GM21360 (cell line): ENCODE results near the gene PCGF1.
"Not testable (repeated sequence)": the region's sequence is repeated elsewhere in the genome, so short reads cannot be mapped to it uniquely, and the experiment has no call there.

Source experiments
- ATAC-seq: cut with Tn5 transposase; IDR thresholded peaks from one replicate; pipeline ENCODE4 v1.9.1; 2021; ENCODE audit warnings: mild to moderate bottlenecking, moderate library complexity; ENCODE audit not compliant: unreplicated experiment

Gene PCGF1

DNA sequence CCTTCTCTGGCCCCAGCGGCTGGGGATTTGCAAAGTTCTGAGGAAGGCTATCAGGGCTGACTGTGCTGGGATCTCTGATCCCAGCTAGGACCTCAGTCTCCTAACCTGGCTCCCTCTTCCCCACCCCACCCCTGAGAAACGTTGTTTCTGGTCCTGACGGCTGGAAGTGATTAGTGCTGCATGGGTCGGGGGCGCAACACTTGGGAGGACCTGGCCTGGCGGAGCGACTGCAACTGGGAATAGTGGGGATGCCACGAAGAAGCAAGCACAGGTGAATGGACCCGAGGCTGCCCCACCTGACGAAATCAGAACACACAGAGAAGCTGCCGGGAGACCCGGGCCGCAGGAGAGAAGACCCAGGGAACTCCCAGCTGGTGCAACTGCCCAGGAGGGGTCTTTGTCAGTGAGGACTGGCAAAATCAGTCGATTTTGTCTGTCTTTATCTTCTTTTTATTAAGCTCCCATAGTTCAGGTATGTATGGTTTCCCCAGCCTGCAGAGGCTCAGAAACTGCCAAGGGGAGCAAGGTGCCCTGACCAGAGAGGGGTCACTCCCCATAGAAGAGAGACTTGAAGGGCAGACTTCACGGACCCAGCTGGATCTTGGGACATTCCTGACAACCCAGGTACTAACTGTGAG is 7.4 kb downstream of the PCGF1 start:
- ATAC-seq: no peak

DNA sequence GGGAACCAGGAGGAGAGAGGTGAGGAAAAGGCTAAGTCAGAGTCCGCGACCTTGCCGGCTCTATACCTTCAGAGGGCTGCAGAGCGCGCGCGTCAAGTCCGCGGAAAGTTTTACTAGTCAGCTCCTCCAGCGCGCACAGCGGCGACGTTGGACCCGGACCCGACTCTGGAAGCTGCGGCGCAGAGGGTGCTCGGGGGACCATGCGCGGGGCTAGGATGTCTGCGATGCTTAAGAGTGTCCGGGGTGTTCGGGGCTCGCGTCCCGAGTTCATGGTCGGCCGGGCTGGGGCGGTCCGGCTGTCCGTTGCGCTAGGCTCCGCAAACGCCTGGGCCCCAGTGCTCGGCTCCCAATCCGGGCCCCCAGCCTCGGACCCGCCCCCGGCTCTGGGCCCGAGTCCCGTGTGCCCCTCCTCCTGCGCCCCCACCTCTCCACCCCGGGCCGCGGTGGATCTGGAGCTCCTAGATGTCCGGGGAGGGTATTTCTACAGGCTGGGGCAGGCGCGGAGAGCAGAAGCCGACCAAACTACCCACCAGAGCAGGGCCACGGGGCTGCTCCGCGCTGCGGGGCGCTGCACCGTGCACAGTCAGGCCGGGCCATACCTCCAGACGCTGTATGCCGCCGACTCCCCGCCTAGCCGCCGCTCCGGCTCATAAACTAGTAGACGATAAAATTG is 8.1 kb downstream of the PCGF1 start, which contains the start of gene LBX2:
TSS of gene LBX2 (minus strand) at position 337 of the 673 bp plus-strand sequence. CDS start at position 271, 66 bp downstream.
- ATAC-seq: no peak

DNA sequence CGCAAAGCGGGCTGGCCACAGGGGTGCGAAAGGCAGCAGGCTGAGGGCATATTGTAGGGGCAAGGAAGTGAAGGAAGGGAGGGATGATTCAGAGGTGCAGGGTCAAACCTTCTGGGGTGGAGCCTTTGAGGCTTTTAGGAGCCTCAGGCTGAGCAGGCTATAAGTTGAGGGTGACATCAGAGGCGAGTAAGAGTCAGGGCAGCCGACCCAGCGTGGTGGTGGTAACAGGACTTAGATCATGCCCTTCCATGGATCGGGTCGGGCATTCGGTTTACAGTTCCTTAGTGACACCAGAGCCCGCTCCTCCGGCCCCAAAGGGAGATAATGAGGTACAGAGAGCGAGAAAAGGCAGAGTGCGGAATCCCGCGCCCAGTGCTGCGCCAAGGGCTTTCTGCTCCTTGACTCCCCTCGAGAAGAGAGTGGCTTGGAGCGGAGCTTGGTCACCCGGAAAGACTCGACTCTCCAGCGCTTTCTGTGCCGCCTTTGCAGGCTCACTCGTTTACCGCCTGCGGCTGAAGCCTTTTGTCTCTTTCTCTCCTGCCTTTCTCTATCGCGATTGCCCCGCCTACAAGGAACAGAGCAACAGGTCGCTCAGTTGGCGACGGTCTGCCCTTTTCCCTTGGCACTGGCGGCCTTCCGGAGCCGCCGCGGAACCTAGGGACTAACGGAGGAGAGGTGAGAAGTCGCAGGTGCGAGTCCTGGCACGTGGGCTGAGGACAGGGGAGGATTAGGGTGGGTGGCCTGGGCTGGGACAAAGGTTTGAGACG is 8.8 kb downstream of the PCGF1 start:
- ATAC-seq: no peak

DNA sequence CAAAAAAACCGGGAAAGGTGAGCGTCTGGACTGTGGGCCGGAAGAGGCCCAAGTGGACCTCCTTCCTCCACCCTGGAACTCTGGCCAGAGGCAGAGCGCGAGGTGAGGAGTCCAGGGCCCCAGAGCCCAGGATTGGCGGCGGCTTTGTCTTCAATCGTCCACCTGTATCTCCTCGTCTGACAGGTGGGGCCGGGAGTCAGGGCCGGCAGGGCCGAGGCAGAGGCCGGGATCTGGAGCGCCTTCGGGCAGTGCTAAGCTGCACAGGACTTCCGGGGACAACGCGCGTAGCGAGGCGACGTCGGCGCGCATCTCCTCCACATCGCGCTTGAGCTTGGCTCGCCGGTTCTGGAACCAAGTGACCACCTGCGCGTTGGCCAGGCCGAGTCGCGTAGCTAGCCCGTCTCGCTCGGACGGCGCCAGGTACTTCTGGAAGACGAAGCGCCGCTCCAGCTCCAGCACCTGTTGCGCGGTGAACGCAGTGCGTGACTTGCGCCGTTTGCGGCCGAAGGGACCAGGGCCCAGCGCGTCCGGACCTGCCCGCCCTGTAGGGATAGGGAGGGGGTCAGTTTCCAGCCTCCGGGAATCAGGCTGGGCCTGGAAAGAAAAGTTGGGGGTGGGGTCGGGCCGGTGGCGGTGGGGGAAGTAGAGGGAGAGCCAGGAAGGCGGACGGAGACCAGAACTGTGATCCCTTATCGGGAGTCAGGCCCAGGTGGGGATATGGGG is 9.6 kb downstream of the PCGF1 start:
- ATAC-seq: no peak

DNA sequence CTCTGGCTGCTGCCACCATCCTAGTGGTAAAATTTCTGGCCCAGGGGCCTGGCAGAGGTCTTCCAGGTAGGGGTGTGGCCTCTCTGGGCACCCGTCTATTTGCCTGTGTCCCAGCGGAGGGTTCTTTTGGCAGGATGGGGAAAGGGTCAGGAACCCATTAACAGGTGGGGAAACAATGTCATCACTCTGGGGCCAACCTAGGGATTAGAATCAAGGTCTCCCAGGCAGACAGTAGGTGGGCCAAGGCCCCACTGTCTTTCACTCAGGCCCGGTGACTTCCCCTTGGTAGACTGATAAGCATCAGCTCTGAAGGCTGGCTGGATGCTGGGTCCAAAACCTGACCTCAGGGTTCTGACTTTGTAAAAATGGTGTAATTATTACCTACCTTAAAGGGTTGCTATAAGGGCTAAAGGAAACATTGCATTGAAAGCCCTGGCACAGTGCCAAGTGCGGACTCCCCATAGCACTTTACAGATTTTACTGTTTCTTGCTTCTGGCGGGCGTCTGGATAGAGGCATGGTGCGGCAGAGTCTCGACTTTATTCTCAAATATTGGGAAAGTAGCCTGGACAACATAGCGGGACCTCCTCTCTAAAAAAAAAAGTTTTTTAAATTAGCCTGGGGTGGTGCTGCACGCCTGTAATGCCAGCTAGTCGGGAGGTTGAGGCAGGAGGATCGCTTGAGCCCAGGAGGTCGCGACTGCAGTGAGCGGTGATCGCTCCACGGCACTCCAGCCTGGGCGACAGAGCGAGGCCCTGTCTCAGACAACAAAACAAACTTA is 10.3 kb downstream of the PCGF1 start:
- no peak for ATAC-seq

DNA sequence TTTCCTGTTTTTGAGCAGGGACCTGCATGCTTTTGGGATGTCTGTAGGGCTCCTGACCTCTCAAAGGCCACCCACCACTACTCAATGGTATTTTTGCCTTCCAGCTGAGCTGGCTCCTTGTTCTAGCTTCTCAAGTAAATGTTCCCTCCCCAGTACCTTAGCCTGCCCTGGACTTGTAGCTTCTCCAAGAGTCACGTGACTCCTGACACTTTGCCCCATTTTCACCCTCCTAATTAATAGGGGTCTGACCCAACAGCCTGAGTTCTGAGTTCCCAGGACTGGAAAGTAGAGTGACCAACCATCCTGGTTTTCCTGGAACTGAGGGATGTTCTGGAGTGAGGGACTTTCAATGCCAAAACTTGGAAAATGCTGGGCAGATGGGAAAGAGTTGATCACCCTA is 12.1 kb downstream of the PCGF1 start:
- no peak for ATAC-seq

DNA sequence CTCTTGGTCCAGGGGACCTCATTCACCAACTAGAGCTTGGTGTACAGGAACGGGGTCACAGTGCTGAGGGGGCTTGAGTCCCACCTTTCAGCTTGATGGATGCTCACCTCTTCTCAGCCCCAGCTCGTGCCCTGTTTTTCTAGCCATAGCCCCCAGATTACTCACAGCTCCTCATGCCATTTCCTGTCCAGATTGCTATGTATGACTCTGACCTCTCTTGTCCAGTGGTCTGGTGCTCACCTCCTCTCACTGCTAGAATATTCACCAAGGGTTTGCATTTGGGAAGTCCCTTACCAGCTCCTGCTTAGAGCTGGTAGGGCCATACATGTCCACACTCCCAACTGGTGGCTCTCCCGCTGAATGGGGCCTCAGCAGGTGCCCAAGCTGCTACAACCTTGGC is 13.9 kb downstream of the PCGF1 start:
- ATAC-seq: no peak

DNA sequence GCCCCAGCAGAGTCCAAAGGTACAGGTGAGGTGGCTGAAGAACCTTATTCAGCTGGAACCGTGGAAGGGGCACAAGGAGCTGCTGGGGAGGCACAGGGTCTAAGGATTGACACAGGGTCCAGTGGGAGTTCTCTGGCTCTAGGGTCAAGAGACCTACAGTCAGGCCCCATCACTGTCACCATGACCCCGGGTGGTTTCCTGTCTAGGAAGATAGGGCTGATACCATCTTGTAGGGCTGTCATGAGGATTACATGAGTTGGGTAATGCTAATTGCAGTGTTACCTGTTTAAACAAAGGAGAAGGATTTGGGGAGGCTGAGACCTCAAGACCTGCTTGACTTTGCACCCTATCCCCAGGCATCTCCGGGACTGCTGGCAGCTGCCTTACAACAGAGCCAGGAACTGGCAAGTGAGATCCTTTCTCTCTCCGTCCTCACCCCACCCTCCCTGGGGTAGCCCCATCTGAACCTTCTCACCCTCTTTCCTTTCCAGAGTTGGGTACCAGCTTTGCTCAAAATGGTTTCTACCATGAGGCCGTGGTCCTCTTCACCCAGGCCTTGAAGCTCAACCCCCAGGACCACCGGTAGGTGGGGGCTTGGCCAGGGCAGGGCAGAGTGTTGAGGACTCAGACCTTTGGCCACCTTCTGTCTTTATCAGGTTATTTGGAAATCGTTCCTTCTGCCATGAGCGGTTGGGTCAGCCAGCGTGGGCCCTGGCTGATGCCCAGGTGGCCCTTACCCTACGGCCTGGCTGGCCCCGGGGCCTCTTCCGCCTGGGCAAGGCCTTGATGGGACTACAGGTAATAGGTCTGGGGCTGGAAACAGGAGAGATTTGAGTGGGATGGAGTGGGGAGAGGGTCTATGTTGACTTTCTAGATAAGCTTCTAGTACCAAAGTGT is 15.6 kb downstream of the PCGF1 start:
- no peak for ATAC-seq

DNA sequence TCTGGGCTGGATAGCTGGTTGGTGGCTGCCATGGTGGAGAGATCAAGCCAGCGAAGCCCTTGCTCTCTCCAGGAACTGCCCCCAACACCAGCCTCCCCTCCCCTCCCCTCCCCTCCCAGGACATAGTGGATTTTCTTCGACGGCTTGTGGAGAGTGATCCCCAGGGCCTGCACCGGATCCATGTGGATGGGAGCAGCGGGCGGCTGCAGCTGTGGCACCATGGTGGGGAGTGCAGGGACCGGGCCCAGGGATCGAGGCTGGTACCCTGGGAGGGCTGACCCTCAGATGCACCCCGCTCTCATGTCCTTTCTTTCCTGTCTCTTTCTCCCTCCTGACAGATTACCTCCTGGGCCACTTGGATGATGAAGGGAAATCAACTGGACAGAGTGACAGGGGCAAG is 17.6 kb downstream of the PCGF1 start:
- no peak for ATAC-seq

DNA sequence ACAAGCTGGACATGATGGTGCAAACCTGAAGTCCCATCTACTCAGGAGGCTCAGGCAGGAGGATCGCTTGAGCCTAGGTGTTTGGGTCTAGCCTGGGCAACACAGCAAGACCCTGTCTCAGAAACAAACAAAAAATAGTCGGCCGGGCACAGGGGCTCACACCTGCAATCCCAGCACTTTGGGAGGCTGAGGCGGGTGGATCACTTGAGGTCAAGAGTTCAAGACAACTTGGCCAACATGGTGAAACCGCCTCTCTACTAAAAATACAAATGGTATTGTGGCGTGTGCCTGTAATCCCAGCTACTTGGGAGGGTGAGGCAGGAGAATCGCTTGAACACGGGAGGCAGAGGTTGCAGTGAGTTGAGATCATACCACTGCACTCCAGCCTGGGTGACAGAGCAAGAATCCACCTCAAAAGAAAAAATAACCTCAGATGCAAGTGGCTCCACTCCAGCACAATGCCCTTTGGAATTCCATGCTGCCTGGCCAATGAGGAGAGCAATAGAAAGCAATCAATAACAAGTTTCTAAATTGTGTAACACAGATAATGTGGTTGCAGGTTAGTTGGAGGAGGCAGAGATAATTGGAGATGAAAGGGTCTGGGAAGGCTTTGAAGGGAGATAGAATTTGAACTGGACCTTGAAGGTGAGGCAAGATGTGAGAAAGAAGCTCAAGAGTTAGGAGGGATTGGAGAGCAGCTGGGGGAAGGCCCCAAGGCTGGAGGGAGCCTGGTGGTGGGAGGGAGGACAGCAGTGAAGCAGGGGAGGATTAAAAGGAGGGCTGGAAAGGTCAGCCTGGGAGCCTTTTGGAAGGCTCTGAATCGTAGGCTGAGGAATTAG is 18.6 kb downstream of the PCGF1 start:
- ATAC-seq: no peak

DNA sequence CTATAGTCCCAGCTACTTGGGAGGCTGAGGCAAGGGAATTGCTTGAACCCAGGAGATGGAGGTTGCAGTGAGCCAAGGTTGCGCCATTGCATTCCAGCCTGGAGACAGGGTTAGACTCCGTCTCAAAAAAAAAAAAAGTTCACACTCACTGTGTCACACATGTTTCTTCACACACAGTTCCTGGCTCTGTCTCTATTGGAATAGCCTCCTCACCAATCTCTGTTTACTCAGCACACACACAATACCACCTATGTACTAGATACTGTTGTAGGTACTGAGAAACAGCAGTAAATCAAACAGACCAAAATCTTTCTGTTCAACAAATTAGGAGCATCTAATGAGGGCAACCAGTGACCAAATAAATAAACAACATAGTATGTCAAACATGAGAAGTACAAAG is 21.4 kb downstream of the PCGF1 start:
- ATAC-seq: no peak

DNA sequence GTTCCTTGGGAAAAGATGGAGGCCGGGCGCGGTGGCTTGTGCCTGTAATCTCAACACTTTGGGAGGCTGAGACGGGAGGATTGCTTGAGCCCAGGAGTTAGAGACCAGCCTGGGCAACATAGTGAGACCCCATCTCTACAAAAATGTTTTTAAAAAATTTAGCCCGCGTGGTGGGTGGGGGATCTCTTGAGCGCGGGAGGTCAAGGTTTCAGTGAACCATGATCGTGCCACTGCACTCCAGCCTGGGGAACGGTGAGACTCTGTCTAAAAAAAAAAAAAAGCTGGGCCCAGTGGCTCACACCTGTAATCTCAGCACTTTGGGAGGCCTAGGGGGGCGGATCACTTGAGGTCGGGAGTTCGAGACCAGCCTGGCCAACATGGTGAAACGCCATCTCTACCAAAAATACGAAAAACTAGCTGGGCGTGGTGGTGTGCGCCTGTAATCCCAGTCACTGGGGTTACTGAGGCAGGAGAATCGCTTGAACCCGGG is 23.8 kb downstream of the PCGF1 start:
- not testable (repeated sequence) for ATAC-seq

DNA sequence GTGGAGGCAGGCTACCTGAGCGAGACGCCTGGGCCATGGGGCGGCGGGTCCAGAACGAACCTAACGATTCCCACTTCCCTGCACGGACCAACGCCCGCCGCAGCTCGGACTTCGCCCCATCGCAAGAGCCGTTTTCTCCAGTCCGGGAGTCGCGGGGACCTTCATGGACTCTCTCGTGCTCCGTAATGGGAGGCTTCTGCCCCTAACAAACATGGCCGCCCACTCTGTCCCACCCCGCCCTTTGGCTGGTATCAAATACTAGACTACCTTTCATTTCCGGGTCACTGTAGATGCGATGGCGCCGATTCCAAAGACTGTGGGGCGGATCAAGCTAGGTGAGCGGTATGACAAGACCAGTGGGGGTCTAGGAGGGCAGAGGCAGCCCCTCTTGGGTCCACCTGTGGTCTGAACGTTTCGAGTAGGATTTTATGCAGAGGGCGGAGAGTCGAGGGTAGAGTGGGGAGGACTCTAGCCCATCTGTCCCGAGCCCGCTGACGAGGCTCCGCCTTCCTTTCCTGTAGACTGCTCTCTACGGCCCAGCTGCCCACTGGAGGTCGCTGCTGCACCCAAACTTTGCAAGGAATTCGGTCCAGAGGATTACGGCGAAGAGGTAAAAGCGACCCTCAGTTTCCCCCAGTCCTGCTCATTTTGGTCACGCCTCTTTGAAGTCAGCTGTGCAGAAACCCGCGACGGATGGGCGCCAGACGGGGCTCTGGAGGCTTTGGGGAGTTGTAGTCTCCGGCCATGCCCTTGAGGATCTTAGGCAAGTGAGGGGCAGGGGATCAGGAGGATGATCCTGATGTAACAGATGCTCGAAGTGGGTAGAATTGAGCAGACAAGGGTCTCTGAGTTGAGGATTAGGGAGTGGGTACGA is 24.5 kb downstream of the PCGF1 start, which contains the start of the genes CCDC142 and TTC31:
TSS of gene CCDC142 (minus strand) at position 198 of the 874 bp plus-strand sequence. CDS start at position 37, 161 bp downstream.
TSS of gene TTC31 (plus strand) at position 281 of the 874 bp plus-strand sequence. CDS start at position 296, 15 bp downstream.
- ATAC-seq: peak; percentile 79

DNA sequence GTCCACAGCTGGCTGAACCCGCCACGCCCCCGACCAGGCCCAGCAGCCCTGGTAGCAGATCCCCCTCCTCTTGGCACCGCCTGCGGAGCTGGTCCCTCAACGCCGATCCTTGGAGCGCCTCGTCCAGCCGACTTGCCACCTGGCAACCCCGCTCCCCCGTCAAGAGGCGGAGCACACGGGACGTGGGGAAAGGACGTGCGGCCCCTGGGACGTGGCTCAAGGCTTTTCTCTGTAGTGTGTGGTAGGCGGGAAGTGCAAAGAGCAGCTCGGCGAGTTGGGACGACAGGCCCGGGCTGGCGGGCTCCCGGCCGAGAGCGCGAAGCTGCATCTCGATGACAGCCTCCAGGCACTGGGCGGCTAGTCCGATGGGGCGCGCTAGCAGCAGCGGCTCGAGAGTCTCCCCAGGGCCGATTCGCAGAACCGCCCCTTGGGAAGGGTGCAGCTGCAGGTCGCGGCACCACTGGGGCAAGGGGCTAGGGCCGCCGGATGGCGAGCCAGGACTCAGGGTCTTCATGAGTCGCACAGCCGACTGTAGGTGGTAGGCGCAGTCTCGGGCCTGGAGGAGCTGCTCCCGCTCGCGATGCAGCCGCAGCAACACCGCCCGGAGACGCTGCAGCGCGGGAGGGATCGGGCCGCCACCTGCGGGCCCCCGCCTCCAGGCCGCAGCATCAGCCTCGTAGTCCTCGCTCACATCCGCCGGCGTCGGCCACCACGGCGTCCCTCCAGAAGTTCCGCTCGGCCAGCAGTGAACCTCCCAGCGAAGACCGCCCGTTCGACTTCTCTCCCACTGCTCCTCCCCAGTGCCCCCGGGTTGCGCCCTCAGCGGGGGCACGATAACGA is 25.3 kb downstream of the PCGF1 start:
- peak; percentile 32 for ATAC-seq

DNA sequence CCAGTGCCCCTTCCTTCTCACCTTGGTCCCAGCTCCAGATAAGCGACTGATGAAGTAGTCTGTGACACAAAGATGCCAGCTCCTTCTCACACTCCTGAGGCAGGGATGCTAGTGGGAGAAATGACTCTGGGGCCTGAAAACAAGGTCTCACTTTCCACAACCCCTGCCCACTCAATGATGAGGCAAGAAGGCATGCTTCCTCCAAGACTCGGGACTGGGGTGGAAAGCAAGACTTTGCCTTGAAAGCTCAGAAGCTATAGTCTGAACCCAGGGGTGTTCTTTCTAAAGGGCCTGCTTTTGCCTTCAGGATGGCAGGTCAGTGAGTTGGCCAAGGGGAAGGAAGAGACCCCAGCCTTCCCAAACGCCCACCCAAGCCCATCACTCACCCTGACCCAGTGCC is 26.1 kb downstream of the PCGF1 start:
- no peak for ATAC-seq

DNA sequence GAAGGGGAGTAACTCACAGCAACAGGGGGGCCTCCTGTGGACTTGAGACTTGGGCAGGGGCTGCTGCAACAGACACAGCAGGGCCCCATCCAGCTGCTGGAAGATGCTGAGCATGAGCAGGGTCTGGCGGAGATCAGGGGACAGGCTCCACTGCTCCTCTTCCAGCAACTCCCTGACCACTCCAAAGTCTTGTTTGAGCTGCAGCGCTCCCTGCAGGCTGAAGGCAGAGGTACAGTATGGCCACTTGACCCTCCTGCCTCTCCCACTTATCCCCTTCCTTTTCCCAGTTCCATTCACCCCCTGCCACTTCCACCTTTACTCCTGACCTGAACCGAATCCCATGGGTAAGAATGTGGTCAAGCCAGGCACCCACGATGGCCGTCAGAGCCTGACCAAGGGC is 32.6 kb downstream of the PCGF1 start:
- ATAC-seq: no peak
